ENCODE data around the gene SLC13A5. TPM values are rescaled to one million over a fixed set of nuclear protein-coding genes. Genes with fewer than 3 reads are reported as not detected.
"Not testable (repeated sequence)": the region's sequence is repeated elsewhere in the genome, so short reads cannot be mapped to it uniquely, and the experiment has no call there.

Gene SLC13A5
- total RNA-seq, 2 donors from 2014 or later = not detected

GRCh38 chr17:6752068-6752909 lies 39.1 kb upstream of the SLC13A5 start:
- Histone ChIP-seq H3K9me3 (no peaks in the 10 kb centered on the region), H3K27me3 (no peaks in the 10 kb centered on the region), H3K27ac (peak overlapping the region; percentile 14 to 63 (median 40)), H3K4me1 (no peaks in the 10 kb centered on the region), H3K36me3 (replicated peaks in 1 of 2; ENCODE audit: insufficient read depth in 1 of 2, low read depth in 2 of 2) (no peaks in the 10 kb centered on the region), H3K4me3 (no peak overlapping the region)
- 48 to 55% methylated on average over 7 of the region's 7 CpGs for WGBS, 2 donors
- DNase-seq (peak in 3 of 4 donors; percentile 18 to 72 (median 28)), ATAC-seq (peak; percentile 60)
- intact Hi-C loops (cut with DNase I) = no loop called here
- TF ChIP-seq POLR2A (IDR thresholded peaks at IDR 0.05) (no peak), CTCF (IDR thresholded peaks at IDR 0.05) (no peak)

GRCh38 chr17:6749519-6749918 lies 36.4 kb upstream of the SLC13A5 start:
- ATAC-seq (no peak), DNase-seq (no peak)
- H3K27ac ChIP-seq = no peak overlapping the region
- intact Hi-C loops (cut with DNase I) = no loop called here
- H3K9me3 ChIP-seq = no peaks in the 10 kb centered on the region
- H3K36me3 ChIP-seq (replicated peaks in 1 of 2; ENCODE audit: insufficient read depth in 1 of 2, low read depth in 2 of 2) = no peaks in the 10 kb centered on the region
- TF ChIP-seq CTCF (IDR thresholded peaks at IDR 0.05) (no peak), POLR2A (IDR thresholded peaks at IDR 0.05) (no peak)
- no peak overlapping the region for H3K4me3 ChIP-seq
- H3K4me1 ChIP-seq = no peaks in the 10 kb centered on the region
- H3K27me3 ChIP-seq = no peaks in the 10 kb centered on the region
- 76 to 80% methylated on average over 6 of the region's 6 CpGs for WGBS, 2 donors

GRCh38 chr17:6748617-6749016 lies 35.4 kb upstream of the SLC13A5 start:
- H3K4me3 ChIP-seq = no peak overlapping the region
- ATAC-seq = no peak
- no peaks in the 10 kb centered on the region for H3K27me3 ChIP-seq
- no peak for DNase-seq
- intact Hi-C loops (cut with DNase I) = no loop called here
- no peak for TF ChIP-seq CTCF (IDR thresholded peaks at IDR 0.05)
- TF ChIP-seq POLR2A (IDR thresholded peaks at IDR 0.05) = no peak
- H3K36me3 ChIP-seq (replicated peaks in 1 of 2; ENCODE audit: insufficient read depth in 1 of 2, low read depth in 2 of 2) = no peaks in the 10 kb centered on the region
- H3K27ac ChIP-seq = no peak overlapping the region
- H3K9me3 ChIP-seq = no peaks in the 10 kb centered on the region
- H3K4me1 ChIP-seq = no peaks in the 10 kb centered on the region

- H3K4me3 ChIP-seq; H3K9me3 ChIP-seq; ATAC-seq; intact Hi-C loops (cut with DNase I); H3K27me3 ChIP-seq; H3K4me1 ChIP-seq; H3K27ac ChIP-seq; H3K36me3 ChIP-seq (replicated peaks in 1 of 2; ENCODE audit: insufficient read depth in 1 of 2, low read depth in 2 of 2); DNase-seq: not testable (repeated sequence)
- WGBS, 2 donors = 80 to 81% methylated on average over 6 of the region's 6 CpGs
These were observed 33.5 kb upstream of the SLC13A5 start for GRCh38 chr17:6746665-6747064.

- intact Hi-C loops (cut with DNase I) = no loop called here
- DNase-seq (no peak), ATAC-seq (no peak)
- Histone ChIP-seq H3K36me3 (replicated peaks in 1 of 2; ENCODE audit: insufficient read depth in 1 of 2, low read depth in 2 of 2) (no peaks in the 10 kb centered on the region), H3K9me3 (no peaks in the 10 kb centered on the region), H3K27me3 (no peaks in the 10 kb centered on the region), H3K27ac (no peak overlapping the region), H3K4me1 (no peaks in the 10 kb centered on the region), H3K4me3 (no peak overlapping the region)
- TF ChIP-seq CTCF (IDR thresholded peaks at IDR 0.05) (no peak), POLR2A (IDR thresholded peaks at IDR 0.05) (no peak)
- 78 to 79% methylated on average over 4 of the region's 4 CpGs for WGBS, 2 donors
These were observed 16.4 kb upstream of the SLC13A5 start for GRCh38 chr17:6729531-6729930.
